ENCODE data around the gene SIGLEC12. TPM values are rescaled to one million over a fixed set of nuclear protein-coding genes. Genes with fewer than 3 reads are reported as not detected.
"Not testable (repeated sequence)": the region's sequence is repeated elsewhere in the genome, so short reads cannot be mapped to it uniquely, and the experiment has no call there.

The SIGLEC12 gene
- total RNA-seq, 1 donor from 2014 or later = not detected

GRCh38 chr19:51521781-51522180, 20.2 kb upstream of the SIGLEC12 start:
- no peak for DNase-seq

- DNase-seq = no peak
These were observed 19.8 kb upstream of the SIGLEC12 start for GRCh38 chr19:51521357-51521756.

- no peak for DNase-seq
These were observed 19.1 kb upstream of the SIGLEC12 start for GRCh38 chr19:51520728-51521127.

- peak; percentile 76 for DNase-seq
These were observed 13.4 kb upstream of the SIGLEC12 start for GRCh38 chr19:51514866-51515481.

- no peak for DNase-seq
These were observed 12.4 kb upstream of the SIGLEC12 start for GRCh38 chr19:51513968-51514367.

- peak; percentile 14 for DNase-seq
These were observed 9.8 kb upstream of the SIGLEC12 start for GRCh38 chr19:51511353-51511752.

GRCh38 chr19:51509823-51510660, 8.4 kb upstream of the SIGLEC12 start:
- DNase-seq = no peak

- no peak for DNase-seq
These were observed 6.6 kb upstream of the SIGLEC12 start for GRCh38 chr19:51508059-51508733.

GRCh38 chr19:51507640-51508058, 6.0 kb upstream of the SIGLEC12 start:
- no peak for DNase-seq

GRCh38 chr19:51507192-51507591, 5.6 kb upstream of the SIGLEC12 start:
- no peak for DNase-seq

GRCh38 chr19:51505904-51506303, 4.3 kb upstream of the SIGLEC12 start:
- no peak for DNase-seq

- no peak for DNase-seq
These were observed 2.3 kb upstream of the SIGLEC12 start for GRCh38 chr19:51503896-51504295.

GRCh38 chr19:51503286-51503817, 1.8 kb upstream of the SIGLEC12 start:
- no peak for DNase-seq

- DNase-seq = not testable (repeated sequence)
These were observed 669 bp downstream of the SIGLEC12 start for GRCh38 chr19:51500931-51501330.

GRCh38 chr19:51497666-51498065, 3.9 kb downstream of the SIGLEC12 start:
- DNase-seq = no peak

GRCh38 chr19:51493776-51494175, 7.8 kb downstream of the SIGLEC12 start:
- no peak for DNase-seq

- DNase-seq = no peak
These were observed 10.0 kb downstream of the SIGLEC12 start for GRCh38 chr19:51491586-51491985.

GRCh38 chr19:51490676-51491075, 10.9 kb downstream of the SIGLEC12 start:
- no peak for DNase-seq

- no peak for DNase-seq
These were observed 12.5 kb downstream of the SIGLEC12 start for GRCh38 chr19:51489113-51489512.

- no peak for DNase-seq
These were observed 13.1 kb downstream of the SIGLEC12 start for GRCh38 chr19:51488491-51488890.

- DNase-seq = no peak
These were observed 15.5 kb downstream of the SIGLEC12 start for GRCh38 chr19:51485960-51486660.

GRCh38 chr19:51480590-51480989, 21.0 kb downstream of the SIGLEC12 start:
- DNase-seq = peak; percentile 50

Measured in dermis blood vessel endothelial cell (primary cell).